Stimulated activated CD4-positive, alpha-beta T cell treated with anti-CD3 and anti-CD28 coated beads, Interleukin-2, amount 100 ng/mL, for 24 hours (primary cell): ENCODE data around the gene CCDC158.
"Not testable (repeated sequence)": the region's sequence is repeated elsewhere in the genome, so short reads cannot be mapped to it uniquely, and the experiment has no call there.

Experiments
- DNase-seq, 2 donors: peaks; one replicate each; pipeline ENCODE4 v3.0.0-alpha.2; 2020

CCDC158 gene

DNA sequence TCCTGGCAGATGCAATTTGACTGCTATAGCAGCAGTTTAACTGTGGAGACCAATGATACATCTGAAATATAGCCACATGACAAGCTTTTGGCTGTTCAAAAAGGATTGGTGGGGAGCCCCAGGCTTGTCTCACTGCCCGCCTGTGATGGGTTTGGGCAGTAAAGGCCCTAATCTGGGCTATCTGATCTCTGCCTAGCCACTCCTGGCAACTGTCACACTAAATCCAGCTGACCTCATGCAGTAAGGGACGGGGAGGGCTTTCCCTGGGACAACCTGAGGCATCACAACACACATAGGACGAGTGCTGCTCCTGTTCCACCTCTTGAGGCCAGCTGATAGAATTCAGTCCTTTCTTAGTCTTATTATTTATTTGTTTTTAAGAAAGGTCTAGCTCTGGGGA is 56.2 kb downstream of the CCDC158 start:
- DNase-seq: no peak

DNA sequence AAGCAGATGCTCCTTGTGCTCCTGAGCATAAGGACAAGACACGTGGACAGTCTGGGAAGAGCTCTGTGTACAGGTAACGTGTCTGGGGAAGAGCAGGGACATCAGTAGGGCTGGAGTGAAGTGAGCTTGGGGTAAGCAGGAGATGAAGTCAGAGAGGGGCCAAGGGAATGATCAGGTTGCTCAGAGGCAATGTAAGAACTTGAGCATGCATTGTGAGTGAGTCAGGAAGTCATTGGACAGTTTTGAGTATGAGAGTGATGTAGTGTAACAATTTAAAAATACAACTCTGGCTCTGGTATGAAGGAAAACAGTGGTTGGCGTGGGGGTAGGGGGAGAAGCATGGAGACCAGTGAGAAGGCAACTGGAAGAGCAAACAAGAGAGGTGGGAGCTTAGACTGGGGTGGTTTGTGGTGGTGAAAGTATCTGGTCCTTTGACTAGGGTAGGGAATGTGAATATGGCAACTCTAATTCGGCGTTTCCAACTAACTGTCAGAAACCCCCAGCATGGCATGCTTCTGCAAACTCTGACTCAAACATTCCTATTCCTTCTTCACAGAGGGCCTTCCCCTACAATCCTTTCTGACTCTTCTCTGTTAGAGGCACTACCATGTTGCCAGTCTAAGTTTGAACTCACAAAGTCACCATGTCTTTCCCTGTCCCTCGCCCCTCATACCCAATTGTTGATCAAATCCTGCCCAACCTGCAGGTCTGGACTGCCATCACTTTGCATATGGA is 57.2 kb downstream of the CCDC158 start:
- no peak for DNase-seq

DNA sequence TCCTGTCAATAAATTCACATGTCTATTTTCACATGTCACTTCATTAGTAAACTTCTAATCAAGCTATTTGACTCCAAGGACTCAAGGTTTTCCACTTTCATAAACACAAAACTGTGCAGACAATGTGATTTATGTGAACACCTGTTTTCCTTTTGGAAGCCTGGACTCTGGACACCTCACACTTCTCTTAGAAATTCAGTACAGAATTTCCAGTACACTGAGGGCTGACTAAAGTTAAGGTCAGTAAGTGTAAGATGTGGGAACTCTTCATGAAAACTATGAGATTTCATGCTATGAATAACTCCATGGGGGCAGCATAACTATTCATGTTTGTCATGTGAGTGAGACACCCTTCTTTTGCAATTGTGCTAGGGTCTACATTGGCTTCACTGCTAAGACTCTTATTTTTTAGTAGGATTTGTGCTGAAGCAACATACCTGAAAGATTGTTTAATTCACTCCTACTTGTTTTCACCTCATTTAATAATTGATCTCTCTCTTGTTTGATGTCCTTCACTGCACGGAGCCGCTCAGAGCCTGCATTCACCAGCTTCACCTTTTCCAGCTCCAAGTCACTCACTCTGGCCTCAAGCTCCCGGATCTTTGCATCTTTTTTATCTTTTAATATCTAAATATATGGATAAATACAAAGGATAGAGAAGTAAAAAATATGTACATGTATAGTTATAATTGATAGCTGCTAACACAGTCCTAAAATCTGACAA is 59.1 kb downstream of the CCDC158 start:
- DNase-seq: no peak

DNA sequence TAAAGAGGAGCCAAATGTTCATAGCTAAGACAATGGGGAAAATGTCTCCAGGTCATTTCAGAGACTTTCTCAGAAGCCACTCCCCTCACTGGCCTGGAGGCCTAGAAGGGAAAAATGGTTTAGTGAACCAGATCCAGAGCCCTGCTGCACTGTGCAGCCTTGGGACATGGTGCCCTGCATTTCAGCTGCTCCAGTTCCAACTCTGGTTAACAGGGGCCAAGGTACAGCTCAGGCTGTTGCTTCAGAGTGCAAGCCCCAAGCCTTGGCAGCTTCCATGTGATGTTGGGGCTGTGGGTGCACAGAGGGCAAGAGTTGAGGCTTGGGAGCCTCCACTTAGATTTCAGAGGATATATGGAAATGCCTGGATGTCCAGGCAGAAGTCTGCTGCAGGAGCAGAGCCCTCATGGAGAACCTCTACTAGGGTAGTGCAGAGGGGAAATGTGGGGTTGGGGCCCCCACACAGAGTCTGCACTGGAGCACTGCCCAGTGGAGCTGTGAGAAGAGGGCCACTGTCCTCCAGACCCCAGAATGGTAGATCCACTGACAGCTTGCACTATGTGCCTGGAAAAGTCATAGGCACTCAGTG is 61.0 kb downstream of the CCDC158 start:
- DNase-seq: not testable (repeated sequence)

DNA sequence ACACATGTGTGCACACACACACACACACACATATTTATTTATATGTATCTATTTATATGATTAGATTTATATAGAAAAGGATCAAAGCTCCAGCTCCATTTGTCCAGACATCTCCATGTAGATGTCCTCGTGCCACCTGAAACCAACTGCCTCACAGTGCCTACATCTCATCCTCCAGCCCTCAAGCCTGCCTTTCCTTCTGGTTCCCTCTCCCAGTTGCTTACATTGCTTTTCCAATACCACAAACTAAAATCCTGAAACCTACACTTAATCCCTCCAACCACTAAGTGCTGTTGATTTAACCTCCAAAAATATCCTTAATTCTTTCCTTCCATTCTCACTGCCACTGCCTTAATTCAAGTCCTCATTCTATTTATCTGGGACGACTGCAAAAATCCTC is 63.0 kb downstream of the CCDC158 start:
- no peak for DNase-seq

DNA sequence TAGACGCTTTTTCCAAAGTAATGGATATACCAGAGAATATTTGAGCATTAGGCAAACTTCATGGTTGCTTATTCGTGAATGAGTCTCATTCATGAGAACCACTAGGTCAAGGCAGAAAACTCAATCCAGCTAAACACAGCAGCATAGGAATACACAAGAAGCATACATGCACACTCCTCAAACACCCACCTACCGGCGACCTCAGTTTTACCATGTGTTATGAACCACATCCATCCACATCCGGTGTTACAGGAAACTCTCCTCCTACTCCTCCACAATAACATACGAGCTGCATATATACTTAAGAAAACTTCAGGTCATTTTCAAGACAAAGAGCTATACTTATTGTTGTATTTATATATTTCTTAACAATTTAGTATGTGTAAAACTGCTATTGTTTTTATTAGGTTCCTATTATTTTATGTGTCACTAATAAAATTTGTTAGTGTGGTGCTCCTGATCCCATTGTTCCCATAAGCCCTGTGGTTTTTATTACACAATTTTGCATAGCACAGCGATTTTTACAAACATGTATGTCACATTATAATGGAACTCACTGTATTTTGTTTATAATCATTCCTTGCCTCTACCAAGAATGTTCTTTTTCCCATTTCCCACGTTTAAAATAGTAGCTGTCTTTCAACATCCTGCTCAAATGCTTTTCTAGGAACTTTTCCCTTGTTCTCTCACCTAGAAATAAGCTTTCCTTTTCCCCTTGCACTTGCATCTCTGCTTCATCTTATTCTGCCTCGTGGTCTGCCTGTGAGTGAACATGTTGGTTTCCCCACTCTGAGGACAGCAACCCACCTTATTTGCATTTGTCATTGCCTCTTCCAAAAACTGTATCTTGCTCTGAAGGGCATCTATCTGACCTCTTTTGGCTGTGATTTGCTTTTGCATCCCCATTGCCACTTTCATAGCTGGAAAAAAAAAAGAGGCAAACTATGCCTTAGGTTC is 66.1 kb downstream of the CCDC158 start:
- peak; percentile 5 to 20 for DNase-seq

DNA sequence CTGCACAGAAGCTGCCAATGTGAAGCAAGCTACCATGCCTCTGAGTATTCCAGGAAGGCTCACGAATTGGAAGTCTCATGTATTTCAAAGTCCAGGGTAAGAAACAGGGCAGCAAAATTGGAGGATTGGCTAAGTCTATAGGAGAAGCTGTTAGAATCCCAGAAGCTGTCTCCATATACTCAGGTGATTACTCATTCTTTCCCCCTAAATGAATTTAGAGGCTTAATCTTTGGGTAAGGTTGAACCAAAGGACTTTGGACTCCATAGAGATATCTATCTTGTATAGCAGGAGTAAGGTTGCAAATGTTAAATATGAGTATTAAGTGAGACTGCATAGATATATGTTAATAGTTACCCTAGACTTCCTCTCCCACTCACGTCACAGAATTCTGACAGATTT is 78.1 kb downstream of the CCDC158 start:
- DNase-seq: no peak

DNA sequence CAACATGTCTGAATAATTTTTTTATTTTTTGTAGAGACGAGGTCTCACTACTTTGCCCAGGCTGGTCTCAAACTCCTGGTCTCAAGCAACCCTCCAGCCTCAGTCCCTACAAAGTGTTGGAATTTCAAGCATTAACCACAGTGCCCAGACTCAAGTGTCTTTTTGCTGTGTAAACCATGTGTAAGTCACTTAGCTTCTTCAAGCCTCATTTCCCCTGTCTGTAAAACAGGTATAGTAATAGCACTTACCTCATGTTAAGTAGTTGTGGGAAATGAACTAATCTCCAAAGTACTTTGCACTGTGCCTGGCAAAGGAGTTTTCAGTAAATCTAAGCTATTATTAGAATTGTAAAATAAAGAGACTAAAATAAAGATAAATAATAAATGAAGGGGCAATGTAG is 78.8 kb downstream of the CCDC158 start:
- DNase-seq: no peak

DNA sequence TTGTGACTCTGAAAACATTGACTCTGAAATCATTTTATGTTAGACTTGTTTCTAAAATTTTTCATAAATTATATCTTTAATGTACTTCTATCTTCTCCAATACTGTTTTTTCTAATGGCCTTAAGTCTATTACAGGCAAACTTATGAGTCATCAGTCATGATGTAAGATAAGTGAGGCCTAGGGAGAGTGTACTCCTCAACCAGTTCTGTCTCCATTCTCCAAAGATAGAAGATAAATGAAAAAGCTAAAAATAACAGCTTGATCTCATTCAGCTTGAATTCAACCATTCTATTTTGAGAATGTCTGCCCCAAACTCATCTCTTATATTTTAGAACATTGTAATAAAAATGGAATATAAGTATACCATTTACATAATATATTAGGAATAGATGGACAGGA is 79.9 kb downstream of the CCDC158 start:
- no peak for DNase-seq

DNA sequence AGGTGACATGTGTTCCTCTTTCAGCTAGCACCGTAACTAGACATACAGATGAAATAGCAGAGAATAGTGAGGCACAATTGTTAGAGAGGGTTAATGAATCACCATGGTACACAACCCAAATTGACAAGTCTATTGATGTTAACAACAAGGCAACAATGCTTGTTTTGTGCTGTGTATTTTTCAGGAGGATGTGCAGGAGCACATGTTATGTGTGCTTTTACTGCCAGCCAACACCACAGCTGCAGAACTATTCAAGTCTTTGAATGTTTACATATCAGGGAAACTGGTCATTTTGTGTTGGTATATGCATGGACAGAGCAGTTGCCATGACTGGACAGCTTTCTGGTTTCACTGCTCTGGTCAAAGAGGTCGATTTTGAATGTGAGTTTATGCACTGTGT is 81.6 kb downstream of the CCDC158 start:
- no peak for DNase-seq

DNA sequence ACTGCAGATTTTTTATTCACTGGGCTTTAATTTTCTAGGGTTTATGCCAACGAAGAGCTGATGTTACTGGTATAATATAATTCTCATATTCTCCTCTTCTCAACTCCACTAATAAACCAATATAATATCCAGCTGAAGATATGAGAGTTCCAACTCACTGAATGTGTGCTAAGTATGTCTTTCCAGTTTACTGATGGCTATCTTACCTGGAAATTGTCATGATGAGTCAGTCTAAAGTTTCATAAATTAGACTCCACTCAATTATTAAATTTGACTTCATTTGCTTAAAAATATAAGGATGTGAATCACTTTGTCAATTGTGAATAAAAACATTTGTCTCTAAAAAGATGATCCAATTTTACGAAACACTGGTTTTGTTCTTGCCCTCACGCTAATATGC is 86.1 kb downstream of the CCDC158 start:
- DNase-seq: no peak

DNA sequence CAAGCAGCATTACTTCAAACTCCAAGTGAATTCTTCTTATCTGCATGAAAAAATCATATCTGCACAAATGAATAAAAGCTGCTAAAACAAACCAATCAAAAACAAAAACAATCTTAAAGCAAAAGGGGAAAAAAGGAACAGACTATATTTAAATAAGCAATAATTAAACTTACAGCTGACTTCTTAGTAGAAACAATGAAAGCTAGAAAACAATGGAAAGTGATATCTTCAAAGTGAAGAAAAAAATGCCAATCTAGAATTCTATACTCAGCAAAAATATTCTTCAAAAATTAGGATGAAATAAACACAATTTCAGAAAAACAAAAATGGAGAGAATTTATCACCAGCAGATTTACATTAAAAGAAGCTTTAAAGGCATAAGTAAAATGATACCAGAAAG is 94.4 kb downstream of the CCDC158 start:
- DNase-seq: no peak

DNA sequence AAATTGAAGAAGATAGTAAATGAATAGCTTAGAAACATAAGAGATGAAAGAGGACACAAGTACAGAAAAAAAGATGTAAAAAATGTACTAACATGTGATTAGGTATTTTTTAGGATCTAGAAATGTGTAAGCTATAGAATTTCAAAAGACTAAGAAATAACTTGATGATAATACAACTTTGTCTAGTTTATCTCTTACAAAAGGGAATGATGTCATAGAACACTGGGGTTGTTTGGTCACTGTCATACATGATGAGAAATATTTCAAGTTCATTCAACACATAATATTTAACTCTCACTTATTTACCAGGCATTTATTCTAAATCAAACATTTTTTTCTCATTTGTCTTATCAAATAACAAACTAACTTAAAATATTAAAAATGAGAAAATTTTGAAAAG is 95.9 kb downstream of the CCDC158 start:
- DNase-seq: no peak

DNA sequence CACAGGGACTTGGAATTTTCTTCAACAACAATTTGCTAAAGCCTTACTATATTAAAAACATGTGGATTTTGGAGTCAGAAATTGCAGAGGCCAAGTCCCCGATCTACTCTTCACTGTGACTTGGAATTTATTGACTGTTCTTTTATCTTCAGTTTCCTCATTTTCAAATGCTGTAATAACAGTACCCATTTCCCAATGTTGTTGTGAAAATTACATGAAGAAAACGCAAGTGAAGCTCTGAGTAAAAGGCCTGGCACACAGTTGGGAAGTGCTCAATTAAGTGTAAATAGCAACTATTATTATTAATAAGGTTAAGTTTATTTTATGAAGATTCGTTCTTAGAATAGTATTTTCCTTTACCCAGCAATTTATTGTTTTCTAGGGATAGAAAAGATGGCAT is 98.7 kb downstream of the CCDC158 start:
- no peak for DNase-seq

DNA sequence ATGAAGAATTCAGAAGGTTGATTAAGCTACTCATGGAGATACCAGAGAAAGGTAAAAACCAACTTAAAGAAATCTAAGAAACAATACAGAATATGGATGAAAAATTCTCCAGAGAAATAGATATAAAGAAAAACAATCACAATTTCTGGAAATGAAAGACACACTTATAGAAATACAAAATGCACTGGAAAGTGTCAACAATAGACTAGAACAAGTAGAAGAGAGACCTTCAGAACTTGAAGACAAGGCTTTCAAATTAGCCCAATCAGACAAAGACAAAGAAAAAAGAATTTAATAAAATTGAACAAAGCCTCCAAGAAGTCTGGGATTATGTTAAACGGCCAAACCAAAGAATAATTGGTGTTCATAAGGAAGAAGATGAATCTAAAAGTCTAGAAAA is 104.8 kb downstream of the CCDC158 start:
- DNase-seq: no peak

DNA sequence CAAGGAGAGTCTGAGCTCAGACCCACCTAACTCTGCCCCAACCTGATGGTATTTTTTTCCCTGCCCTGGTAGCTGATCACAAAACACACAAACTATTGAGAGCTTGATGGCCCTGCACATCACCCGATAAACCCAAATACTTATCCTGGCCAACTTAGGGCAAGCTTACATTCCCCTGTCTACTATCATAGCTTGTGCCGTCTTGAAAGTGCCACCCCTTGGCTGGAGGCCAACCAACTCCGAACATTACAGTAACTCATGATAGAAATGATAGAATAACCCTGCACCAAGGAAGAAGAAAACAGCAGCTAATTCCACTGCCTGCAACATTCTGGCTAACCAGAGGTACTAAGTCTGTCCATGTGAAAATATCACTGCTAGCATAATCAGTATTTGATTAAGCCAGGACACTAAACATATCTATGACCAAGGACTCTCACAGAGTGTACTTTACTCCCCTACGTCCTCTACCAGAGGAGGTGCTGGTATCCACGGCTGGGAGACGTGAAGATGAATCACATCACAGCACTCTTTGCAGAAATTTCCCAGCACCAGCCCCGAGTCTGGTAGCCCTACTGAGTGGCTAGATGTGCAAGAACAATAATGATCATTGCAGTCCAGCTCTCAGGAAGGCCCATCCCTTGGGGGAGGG is 105.5 kb downstream of the CCDC158 start:
- DNase-seq: no peak

DNA sequence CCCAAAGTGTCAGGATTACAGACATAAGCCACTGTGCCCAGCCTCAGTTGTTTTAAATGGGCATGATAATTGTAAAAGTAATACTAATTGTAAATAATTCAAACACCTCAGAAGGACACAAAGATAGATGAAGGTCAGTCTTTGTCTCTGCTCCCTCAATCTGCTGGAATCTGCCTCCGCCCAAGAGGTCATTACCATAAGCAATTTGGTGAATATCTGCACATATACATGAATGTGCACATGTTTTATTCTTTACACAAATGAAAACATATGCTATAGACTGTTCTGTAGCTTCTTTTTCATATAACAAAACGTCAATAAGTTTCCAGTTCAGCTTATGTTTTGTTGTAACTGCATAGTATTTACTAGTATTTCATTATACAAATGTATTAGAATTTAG is 107.4 kb downstream of the CCDC158 start:
- no peak for DNase-seq

DNA sequence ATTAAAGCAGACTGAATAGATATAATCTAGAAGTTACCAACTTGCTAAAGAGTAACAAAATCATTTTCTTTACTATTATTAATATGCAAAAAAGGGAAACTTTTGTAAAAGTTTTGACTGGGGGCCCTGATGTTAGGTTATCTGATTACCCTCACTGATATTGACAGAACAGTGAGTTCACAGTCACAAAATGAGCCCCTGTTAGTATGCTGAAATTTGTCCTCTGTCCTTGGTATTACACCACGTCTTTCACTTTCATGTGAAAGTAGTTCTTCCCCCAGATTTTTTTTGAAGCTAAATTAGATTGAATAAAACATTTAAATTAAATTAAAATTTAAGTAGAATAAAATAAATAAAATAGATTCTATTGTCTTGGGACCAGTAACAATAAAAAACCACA is 108.5 kb downstream of the CCDC158 start:
- no peak for DNase-seq

DNA sequence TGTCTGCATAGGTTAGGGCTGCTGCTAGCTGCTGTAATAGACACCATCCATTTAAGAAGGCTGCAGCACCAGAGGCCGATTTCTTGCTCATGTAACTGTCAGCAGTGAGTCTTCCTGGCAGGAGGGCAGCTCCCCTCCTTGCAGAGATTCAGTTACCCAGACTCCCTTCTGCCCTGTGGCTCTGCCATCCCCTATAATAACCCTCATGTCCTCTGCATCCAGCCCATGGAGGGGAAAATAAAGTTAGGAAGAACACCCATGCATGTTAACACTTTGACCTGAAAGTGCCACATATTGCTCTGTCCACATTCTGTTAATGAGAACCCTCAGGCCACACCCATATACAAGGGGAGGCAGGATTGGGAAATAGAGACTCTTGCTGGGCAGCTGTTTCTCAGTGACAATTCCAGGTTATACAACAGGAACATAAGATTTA is 109.0 kb downstream of the CCDC158 start:
- no peak for DNase-seq

DNA sequence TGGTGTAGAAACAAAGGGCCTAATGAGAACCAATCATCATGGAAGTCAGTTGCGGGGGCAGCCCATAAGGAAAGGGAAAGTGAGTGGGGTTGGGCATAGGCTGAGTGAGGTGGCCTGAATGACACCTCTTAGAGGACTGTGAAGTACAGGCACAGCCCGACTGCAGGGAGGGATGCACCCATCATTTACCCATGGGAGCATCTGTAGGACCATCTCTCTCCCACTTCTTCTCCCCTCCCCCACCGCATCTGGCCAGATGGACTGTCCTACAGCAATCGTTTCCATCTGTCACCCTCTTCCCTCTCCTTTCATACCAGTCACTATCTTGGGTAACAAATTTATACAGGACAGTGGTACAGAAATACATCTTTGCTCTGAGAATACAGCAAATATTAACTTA is 110.3 kb downstream of the CCDC158 start:
- no peak for DNase-seq

DNA sequence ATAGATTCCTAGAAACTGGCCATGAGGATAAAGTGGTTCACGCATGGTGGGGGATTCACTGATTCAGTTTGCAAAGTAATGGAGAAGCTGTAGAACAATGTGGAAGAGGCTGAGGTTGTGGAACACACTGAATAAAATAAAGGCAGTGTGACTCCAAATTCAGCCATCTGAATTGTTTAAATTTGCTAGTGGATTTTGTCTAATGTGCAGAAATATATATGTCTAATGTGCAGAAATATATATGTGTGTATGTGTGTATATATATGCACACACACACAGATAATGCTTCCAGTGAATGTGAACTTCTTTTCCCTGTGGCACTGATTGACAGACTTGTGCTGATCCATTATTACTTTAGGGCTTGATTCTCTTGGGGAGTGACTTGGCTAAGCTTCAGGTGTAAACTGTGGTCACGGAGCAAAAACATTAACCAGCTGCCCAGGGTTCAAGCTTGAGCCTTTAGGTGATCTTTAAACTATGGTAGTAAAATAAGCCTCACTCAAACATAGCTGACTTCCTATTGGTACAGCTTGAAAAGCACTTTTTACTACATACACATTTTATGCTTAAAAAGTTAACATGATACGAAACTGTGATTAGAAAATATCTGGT is 110.9 kb downstream of the CCDC158 start:
- no peak for DNase-seq

DNA sequence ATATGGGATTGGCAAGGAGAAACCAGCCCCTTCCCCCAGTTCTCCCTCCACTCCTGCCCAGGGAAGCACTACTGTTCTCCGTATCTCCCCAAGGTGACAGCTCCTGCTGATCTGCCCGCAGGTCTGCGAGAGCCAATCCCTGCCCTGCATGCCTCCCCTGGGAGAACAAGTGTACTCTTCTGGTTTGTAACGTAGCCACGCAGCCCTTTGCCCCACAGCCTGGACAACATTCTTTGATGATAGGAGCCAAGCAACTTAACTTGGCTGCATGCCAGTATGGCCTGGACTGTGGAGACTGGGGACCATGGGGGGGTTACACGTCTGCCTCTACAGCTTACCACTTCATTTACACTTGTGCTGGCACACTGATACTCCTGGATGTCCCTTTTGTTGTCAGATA is 112.4 kb downstream of the CCDC158 start:
- DNase-seq: no peak
